ENCODE measurements around the gene PRAC1. TPM values are rescaled to one million over a fixed set of nuclear protein-coding genes. Genes with fewer than 3 reads are reported as not detected.

PRAC1 gene
- polyA plus RNA-seq, 1 donor: not detected

DNA sequence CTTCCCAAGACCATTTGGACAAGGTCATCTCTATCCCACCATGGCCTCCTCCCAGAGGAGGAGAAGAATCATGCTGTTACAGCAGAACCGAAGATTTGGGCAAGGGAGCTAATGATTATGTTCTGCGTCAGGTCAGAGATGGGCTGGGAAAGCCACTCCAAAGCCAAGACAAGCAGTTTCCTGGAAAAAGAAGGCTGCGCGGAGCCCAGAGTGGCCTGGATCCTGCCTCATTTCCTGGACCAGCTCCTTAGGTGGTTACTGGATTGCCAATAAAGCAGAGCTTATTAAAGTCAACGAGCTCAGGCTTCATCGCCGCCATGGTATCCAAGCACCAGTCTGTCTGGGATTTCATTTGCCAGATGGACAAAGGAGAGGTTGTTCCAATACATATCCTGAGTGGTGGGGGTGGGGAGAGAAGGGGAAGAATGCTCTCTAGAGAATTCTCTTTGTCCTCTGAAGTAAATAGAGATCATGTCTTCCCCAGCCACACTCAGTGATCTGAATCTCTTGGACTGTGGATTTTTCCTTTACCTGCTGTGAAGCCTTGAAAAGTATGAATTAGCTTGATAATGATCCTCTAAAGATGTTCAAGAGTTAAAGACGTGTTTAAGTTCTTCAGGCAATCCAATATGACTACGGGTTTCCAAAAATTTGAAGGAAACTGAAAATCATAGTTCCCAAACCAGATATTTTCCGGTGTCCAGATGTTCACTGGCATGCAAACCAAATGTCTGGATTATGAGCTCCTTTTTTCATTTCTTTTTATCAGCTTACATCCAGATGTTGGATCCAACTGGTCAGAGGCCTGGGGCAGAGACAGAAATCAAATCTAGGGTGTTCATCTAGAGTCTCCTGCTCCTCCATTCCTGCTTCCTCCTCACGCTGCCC lies 17.7 kb downstream of the PRAC1 start:
- no peak for DNase-seq (ENCODE audit: low read depth)

DNA sequence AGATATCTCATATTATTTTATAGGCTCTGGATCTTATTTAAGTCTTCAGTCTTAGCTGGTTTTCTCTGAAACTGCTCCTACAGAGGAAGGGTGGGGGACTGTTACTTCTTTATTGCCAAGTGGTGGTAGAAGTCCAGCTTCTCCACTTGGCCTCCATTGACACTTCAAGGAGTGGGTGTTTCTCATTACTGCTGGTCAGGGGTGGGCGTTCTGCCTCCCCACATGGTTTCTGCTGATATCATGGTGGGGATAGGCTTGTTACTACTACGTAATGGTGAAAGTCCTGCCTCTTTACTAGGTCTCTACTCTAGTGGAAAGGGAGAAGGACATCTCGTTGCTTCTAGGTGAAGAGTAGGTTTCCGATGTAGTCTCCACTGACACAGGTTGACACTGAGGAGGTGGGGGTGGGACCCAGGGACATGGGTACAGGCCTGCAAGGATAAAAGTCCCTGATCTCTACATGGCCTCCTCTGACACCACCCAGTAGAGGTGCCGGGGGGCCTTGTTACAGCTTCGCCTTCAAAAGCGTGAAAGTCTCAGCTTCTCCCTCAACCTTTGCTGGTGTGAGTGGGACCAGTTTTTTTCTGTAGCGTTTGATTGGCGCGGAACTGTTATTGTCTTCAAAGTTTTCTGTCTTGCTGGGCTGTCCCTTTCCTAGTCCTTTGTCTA lies 20.3 kb downstream of the PRAC1 start:
- DNase-seq (ENCODE audit: low read depth): no peak

DNA sequence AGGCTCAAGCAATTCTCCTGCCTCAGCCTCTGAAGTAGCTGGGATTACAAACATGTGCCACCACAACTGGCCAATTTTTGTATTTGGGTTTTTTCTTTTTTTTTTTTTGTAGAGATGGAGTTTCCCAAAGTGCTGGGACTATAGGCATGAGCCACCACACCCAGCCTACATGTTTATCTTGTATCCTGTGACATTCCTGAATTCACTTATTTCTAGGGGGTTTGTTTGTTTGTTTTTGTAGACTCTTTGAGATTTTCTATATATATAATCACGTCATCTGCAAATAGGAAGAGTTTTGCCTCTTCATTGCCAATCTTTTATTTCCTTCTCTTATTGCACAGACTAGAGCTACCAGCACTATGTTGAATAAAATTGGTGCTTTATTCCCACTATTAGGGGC lies 29.1 kb downstream of the PRAC1 start:
- no peak for DNase-seq (ENCODE audit: low read depth)

DNA sequence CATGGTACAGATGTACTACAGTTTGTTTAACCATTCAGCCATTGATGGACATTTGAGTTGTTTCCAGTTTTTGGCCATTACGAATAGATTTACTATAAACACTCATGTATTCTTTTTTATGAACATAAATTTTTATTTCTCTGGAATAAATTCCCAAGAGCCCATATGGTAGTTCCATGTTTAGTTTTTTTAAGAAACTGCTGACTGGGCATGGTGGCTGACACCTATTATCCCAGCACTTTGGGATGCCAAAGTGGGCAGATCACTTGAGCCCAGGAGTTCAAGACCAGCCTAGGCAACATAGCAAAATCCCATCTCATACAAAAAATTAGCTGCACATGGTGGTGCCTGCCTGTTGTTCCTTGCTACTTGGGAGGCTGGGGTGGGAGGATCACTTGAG lies 30.3 kb downstream of the PRAC1 start:
- DNase-seq (ENCODE audit: low read depth): no peak

DNA sequence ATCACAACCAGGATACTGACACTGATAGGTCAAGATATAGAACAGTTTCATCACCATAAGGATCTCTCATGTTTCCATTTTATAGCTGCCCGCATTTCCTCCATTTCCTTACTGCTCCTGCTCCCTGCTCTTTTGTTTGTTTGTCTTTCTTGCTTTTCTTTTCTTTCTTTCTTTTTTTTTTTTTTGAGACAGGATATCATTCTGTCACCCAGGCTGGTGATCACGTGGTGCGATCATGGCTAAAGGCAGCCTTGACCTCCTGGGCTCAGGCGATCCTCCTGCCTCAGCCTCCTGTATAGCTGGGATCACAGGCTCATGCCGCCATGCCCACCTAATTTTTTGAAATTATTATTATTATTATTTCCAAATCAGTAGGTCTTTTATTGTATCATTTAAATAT lies 31.7 kb downstream of the PRAC1 start:
- DNase-seq (ENCODE audit: low read depth): no peak

DNA sequence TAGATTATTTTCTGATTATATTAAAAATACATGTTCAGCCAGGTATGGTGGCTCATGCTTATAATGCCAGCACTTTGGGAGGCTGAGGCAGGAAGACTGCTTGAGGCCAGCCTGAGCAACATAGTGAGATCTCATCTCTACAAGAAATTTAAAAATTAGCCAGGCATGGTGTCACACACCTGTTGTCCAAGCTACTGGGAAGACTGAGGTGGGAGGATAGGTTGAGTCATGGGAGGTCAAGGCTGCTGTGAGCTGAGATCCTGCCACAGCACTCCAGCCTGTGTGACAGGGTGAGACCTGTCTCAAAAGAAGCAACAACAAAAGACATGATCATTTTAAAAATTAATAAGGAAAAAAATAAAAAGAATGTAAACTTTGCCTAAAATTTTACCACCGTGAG lies 40.7 kb downstream of the PRAC1 start:
- DNase-seq (ENCODE audit: low read depth): no peak

DNA sequence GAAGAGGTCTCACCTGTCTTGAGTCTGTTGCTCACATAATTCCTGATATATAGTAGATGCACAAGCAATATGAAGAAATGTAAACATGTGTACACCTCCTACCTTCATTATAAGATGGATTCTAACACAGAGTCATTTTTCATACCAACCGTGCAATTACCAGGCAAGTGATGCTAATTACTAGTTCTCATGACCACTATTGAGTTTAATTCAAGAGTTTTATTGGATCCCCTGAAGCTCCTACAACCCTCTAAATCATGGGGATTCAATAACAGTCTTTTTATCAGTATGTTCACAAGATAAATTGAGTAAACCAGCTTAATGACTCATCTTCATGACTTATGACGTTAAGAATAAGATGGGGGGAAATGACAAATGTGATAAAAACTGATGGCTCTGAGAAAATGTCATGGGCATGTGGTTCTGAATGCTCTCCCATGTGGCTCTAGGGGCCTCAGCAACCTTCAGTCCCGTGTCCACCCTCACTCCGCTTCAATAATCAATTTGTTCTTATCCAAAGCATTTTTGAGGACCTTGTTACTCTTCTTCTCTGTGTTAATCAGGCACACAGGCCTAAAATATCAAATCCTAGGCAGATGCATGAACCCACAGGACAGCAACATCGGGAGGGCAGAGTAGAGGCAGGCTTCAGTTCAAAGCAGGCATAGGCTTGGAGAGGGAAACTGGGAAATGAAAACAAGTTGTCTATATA lies 42.8 kb downstream of the PRAC1 start:
- DNase-seq (ENCODE audit: low read depth): no peak

DNA sequence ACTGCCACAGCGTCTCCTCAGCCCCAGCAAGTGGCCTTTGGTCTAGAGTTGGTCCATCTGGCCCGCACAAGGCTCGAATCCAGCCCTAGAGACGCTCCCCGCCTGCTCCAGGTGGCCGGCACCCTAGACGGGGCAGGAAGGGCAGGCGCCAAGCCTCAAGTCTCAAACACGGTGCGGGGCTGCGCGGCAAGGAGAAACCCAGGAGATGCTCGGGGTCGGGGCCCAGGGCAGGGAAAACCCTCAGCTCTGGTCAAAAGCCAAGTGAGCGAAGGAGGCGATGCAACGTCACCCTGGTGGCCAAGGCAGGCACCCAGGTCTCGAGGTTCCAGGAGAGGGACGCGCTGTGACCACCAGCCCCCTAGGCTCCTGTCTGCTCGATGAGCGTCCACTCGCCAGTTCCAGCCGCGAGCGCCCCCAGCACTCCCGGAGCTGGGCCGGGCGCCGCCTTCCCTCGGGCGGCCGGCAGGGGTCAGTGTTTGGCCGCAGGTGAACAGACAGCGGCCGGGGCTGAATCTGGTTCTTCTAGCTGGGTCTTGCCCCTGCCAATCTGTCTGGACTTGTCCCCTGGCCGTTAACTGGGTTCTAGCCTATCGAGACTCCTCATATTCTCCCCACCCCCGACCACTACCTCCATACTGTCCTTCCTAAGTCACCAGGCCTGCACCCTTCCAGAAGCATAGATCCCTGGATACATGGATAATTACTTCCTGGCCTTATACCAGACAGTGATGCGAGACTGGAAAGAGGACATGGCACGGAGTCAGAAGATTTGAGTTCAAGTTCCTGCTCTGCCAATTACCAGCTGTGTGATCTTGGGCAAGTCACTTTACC lies 44.0 kb downstream of the PRAC1 start:
- no peak for DNase-seq (ENCODE audit: low read depth)

DNA sequence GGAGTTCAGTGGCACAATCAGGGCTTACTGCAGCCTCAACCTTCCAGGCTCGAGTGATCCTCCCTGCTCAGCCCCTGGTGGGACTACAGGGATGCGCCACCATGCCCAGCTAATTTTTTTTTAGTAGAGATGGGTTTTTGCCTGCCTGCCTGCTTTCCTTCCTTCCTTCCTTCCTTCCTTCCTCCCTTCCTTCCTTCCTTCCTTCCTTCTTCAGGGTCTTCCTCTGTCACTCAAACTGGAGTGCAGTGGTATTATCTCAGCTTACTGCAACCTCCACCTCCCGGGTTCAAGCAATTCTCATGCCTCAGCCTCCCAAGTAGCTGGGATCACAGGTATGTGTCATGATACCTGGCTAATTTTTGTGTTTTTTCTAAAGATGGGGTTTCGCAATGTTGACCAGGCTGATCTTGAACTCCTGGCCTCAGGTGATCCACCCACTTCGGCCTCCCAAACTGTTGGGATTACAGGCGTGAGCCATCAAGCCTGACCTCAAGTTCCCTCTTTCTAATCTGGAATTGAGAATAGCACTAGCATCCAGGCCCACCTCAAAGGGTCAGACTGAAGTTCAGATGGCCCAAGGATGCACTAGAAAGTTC lies 45.3 kb downstream of the PRAC1 start:
- no peak for DNase-seq (ENCODE audit: low read depth)

DNA sequence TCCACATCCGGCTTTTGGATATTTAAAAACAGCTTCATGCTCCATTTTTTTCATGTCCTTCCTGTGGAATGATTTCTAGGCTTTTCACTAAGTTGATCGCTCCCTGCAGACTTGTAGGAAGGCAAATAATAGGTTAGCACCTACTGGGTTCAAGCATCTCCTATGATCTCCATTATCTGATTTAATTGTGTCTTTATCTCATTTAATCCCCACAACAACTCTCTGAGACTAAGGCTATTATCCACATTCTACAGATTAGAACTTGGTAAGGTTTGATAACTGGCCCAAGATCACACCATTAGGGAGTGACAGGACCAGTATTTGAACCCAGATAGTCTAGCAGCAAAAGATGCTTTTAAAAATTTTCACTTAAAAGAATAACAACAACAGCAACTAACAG lies 50.0 kb downstream of the PRAC1 start:
- no peak for DNase-seq (ENCODE audit: low read depth)

Other genes starting within 250 kb of the PRAC1 start
- gene HOXB1, start 191.5 kb downstream of the PRAC1 start, polyA plus RNA-seq (ENCODE audit: insufficient read length): not detected
- 13.2 TPM for gene HOXB2, start 177.4 kb downstream of the PRAC1 start, polyA plus RNA-seq (ENCODE audit: insufficient read length)
- gene HOXB4, start 144.2 kb downstream of the PRAC1 start, polyA plus RNA-seq (ENCODE audit: insufficient read length): 1.2 TPM
- 9.2 TPM for gene HOXB3, start 132.3 kb downstream of the PRAC1 start, polyA plus RNA-seq (ENCODE audit: insufficient read length)
- 0.81 TPM for gene HOXB5, start 128.7 kb downstream of the PRAC1 start, polyA plus RNA-seq (ENCODE audit: insufficient read length)
- 0.80 TPM for gene HOXB6, start 117.5 kb downstream of the PRAC1 start, polyA plus RNA-seq (ENCODE audit: insufficient read length)
- 1.8 TPM for gene HOXB7, start 111.5 kb downstream of the PRAC1 start, polyA plus RNA-seq (ENCODE audit: insufficient read length)
- 0.19 TPM for gene HOXB8, start 107.2 kb downstream of the PRAC1 start, polyA plus RNA-seq (ENCODE audit: insufficient read length)
- gene HOXB9, start 96.2 kb downstream of the PRAC1 start, polyA plus RNA-seq (ENCODE audit: insufficient read length): 0.05 TPM
- not detected for gene PRAC2, start 667 bp upstream of the PRAC1 start, polyA plus RNA-seq (ENCODE audit: insufficient read length)
- not detected for gene HOXB13, start 6.2 kb upstream of the PRAC1 start, polyA plus RNA-seq (ENCODE audit: insufficient read length)
- gene TTLL6, start 94.7 kb upstream of the PRAC1 start, polyA plus RNA-seq (ENCODE audit: insufficient read length): not detected
- gene CALCOCO2, start 108.5 kb upstream of the PRAC1 start, polyA plus RNA-seq (ENCODE audit: insufficient read length): 44.5 TPM
- gene ATP5MC1, start 170.3 kb upstream of the PRAC1 start, polyA plus RNA-seq (ENCODE audit: insufficient read length): 128 TPM
- gene UBE2Z, start 185.9 kb upstream of the PRAC1 start, polyA plus RNA-seq (ENCODE audit: insufficient read length): 56.6 TPM
- 63.4 TPM for gene SNF8, start 222.3 kb upstream of the PRAC1 start, polyA plus RNA-seq (ENCODE audit: insufficient read length)
- gene GIP, start 246.1 kb upstream of the PRAC1 start, polyA plus RNA-seq (ENCODE audit: insufficient read length): not detected